OCI-LY1 (cell line): ENCODE results near the gene ATP13A2.

Source experiments
- EZH2 ChIP-seq: fragments of 200-600 bp; sonication (generic), shearing (Covaris generic); IDR thresholded peaks from 2 replicates; pipeline ENCODE4 v1.8.0; 2017; ENCODE audit warnings: borderline replicate concordance, mixed run types, mild to moderate bottlenecking, antibody characterized with exemption, low read length, moderate library complexity, mixed read lengths
- TF ChIP-seq, protein P1 (sequence below): fragments of 200-600 bp; sonication (generic), shearing (Covaris generic); IDR thresholded peaks from 2 replicates; pipeline ENCODE4 v1.5.1; 2017; ENCODE audit warnings: mild to moderate bottlenecking, antibody characterized with exemption, low read length, moderate library complexity, mixed read lengths

DNA sequence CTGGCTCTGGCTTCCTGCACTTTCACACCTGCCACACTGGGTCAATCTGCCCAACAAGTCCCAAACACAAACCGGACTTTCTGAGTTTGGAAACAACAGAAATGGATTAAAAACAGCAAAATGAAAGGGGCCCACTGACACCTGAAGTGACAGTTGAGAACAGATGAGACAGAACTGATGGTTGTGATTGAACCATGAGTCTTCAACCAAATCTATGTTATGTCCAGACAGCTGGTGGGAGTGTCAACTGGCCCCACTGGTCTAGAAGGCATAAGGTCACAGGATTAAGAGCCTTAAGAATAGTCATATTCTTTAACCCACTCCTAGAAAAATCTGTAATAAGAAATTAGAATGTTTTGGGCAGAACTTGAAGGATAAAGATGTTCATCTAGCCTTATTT, 13.0 kb upstream of the ATP13A2 start:
- TF ChIP-seq, protein P1, sequence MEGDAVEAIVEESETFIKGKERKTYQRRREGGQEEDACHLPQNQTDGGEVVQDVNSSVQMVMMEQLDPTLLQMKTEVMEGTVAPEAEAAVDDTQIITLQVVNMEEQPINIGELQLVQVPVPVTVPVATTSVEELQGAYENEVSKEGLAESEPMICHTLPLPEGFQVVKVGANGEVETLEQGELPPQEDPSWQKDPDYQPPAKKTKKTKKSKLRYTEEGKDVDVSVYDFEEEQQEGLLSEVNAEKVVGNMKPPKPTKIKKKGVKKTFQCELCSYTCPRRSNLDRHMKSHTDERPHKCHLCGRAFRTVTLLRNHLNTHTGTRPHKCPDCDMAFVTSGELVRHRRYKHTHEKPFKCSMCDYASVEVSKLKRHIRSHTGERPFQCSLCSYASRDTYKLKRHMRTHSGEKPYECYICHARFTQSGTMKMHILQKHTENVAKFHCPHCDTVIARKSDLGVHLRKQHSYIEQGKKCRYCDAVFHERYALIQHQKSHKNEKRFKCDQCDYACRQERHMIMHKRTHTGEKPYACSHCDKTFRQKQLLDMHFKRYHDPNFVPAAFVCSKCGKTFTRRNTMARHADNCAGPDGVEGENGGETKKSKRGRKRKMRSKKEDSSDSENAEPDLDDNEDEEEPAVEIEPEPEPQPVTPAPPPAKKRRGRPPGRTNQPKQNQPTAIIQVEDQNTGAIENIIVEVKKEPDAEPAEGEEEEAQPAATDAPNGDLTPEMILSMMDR: no peak
- no peak for TF ChIP-seq EZH2
